ENCODE data around the gene CGB1.

CGB1 gene

GRCh38 chr19:48993175-48994034 is 43.3 kb downstream of the CGB1 start, which contains the start of the genes GYS1 and RUVBL2:
Gene GYS1 (minus strand): TSS chr19:48993309. CDS start chr19:48993112, 197 bp downstream.
Gene RUVBL2 (plus strand): TSS chr19:48993887. CDS start chr19:48993912, 25 bp downstream.
- DNase-seq = peak; percentile 100

GRCh38 chr19:48992581-48993174 is 44.0 kb downstream of the CGB1 start:
- no peak for DNase-seq

- no peak for DNase-seq
Measured at GRCh38 chr19:48991873-48992580, 44.7 kb downstream of the CGB1 start.

GRCh38 chr19:48991011-48991609 is 45.6 kb downstream of the CGB1 start:
- DNase-seq = no peak

- no peak for DNase-seq
Measured at GRCh38 chr19:48990400-48990799, 46.3 kb downstream of the CGB1 start.

GRCh38 chr19:48989701-48990291 is 46.9 kb downstream of the CGB1 start:
- DNase-seq = no peak

- DNase-seq = no peak
Measured at GRCh38 chr19:48988860-48989259, 47.8 kb downstream of the CGB1 start.

- no peak for DNase-seq
Measured at GRCh38 chr19:48988286-48988685, 48.4 kb downstream of the CGB1 start.

GRCh38 chr19:48987323-48987722 is 49.4 kb downstream of the CGB1 start:
- no peak for DNase-seq

GRCh38 chr19:48986211-48986610 is 50.5 kb downstream of the CGB1 start:
- no peak for DNase-seq

GRCh38 chr19:48985711-48986110 is 51.0 kb downstream of the CGB1 start:
- DNase-seq = no peak
